ENCODE data around the gene MEAF6.
"Not testable (repeated sequence)": the region's sequence is repeated elsewhere in the genome, so short reads cannot be mapped to it uniquely, and the experiment has no call there.

DNA sequence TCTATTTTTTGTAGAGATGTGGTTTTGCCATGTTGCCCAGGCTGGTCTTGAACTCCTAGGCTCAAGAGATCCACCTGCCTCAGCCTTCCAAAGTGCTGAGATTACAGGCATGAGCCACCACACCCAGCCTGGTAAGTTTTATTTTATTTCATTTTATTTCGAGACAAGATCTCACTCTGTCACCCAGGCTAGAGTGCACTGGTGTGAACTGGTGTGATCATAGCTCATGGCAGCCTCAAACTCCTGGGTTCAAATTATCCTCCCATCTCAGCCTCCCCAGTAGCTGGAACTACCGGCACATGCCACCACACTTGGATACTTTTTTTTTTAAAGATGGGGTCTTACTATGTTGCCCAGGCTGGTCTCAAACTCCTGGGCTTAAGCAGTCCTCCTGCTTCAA lies 11.8 kb downstream of the MEAF6 start:
- TF ChIP-seq POLR2A, POLR2AphosphoS5, CTCF (IDR thresholded peaks at IDR 0.05): not testable (repeated sequence)

Measured in upper lobe of left lung (tissue), 4 donors.